ENCODE results near the gene TRERF1.

- TF ChIP-seq POLR2AphosphoS5 (IDR thresholded peaks at IDR 0.05), result no peak
- TF ChIP-seq, protein P1, sequence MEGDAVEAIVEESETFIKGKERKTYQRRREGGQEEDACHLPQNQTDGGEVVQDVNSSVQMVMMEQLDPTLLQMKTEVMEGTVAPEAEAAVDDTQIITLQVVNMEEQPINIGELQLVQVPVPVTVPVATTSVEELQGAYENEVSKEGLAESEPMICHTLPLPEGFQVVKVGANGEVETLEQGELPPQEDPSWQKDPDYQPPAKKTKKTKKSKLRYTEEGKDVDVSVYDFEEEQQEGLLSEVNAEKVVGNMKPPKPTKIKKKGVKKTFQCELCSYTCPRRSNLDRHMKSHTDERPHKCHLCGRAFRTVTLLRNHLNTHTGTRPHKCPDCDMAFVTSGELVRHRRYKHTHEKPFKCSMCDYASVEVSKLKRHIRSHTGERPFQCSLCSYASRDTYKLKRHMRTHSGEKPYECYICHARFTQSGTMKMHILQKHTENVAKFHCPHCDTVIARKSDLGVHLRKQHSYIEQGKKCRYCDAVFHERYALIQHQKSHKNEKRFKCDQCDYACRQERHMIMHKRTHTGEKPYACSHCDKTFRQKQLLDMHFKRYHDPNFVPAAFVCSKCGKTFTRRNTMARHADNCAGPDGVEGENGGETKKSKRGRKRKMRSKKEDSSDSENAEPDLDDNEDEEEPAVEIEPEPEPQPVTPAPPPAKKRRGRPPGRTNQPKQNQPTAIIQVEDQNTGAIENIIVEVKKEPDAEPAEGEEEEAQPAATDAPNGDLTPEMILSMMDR (IDR thresholded peaks at IDR 0.05), result no peak
- no peak for TF ChIP-seq EP300 (IDR thresholded peaks at IDR 0.05; ENCODE audit: low read depth)
- TF ChIP-seq POLR2A (IDR thresholded peaks at IDR 0.05), result no peak
Measured at GRCh38 chr6:42232035-42232434, 219.7 kb downstream of the TRERF1 start.

All from transverse colon (tissue), 4 donors.